Measurements from ENCODE around the gene LCE1E. TPM values are rescaled to one million over a fixed set of nuclear protein-coding genes. Genes with fewer than 3 reads are reported as not detected.

The LCE1E gene
- total RNA-seq, 1 donor: not detected

DNA sequence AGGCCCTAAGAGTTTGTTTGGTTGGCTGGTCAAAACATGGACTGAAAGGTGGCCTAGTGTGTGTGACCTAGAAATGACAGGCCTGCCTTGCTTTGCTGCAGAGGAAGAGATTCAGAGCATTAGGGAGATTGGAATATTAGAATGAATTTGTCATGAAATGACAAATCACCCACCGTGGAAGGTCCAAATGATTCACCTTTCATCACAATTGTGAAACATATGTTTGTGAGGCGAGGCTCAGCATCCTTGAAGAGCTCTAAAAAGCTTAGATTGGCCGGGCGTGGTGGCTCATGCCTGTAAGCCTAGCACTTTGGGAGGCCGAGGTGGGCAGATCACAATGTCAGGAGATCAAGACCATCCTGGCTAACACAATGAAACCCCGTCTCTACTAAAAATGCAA is 31.3 kb downstream of the LCE1E start:
- Histone ChIP-seq H3K4me3 (ENCODE audit: insufficient read depth, low read length) (no peak overlapping the region), H3K36me3 (ENCODE audit: insufficient read depth, low read length) (no peaks in the 10 kb centered on the region), H2AFZ (ENCODE audit: low read length) (no peak overlapping the region), H3K4me1 (ENCODE audit: insufficient read depth, low read length) (no peaks in the 10 kb centered on the region), H3K79me2 (ENCODE audit: insufficient read depth, low read length) (no peaks in the 10 kb centered on the region), H4K20me1 (ENCODE audit: insufficient read depth, low read length) (no peaks in the 10 kb centered on the region), H3K4me2 (ENCODE audit: insufficient read depth, low read length) (no peak overlapping the region), H3K27me3 (ENCODE audit: insufficient read depth, low read length) (no peaks in the 10 kb centered on the region), H3K27ac (ENCODE audit: low read depth, low read length) (no peak overlapping the region), H3K9me3 (ENCODE audit: low read depth, low read length) (no peaks in the 10 kb centered on the region)
- TF ChIP-seq, protein P1, sequence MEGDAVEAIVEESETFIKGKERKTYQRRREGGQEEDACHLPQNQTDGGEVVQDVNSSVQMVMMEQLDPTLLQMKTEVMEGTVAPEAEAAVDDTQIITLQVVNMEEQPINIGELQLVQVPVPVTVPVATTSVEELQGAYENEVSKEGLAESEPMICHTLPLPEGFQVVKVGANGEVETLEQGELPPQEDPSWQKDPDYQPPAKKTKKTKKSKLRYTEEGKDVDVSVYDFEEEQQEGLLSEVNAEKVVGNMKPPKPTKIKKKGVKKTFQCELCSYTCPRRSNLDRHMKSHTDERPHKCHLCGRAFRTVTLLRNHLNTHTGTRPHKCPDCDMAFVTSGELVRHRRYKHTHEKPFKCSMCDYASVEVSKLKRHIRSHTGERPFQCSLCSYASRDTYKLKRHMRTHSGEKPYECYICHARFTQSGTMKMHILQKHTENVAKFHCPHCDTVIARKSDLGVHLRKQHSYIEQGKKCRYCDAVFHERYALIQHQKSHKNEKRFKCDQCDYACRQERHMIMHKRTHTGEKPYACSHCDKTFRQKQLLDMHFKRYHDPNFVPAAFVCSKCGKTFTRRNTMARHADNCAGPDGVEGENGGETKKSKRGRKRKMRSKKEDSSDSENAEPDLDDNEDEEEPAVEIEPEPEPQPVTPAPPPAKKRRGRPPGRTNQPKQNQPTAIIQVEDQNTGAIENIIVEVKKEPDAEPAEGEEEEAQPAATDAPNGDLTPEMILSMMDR (IDR thresholded peaks at IDR 0.05; ENCODE audit: extremely low read depth, low read depth, low read length): no peak
- no peak for DNase-seq (ENCODE audit: insufficient read length, low spot score, missing footprints)

DNA sequence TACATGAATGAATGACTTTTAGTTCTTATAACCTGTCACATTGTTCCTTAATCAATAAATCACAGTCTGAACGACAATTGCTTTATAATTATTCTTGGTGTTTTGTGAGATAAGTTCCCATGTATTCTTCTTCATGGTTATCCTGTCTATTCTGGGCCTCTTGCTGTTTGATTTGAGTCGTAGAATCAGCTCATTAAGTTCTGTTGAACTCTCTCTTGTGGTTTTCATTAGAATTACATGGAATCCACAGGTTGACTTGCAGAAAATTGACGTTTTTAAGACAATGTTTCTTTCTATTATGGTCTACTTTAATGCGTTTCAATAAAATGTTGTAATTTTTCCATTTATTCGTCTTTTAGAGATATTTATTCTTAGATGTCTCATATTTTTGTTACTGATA is 37.2 kb downstream of the LCE1E start:
- Histone ChIP-seq H3K27me3 (ENCODE audit: insufficient read depth, low read length) (no peaks in the 10 kb centered on the region), H3K4me2 (ENCODE audit: insufficient read depth, low read length) (no peak overlapping the region), H3K4me3 (ENCODE audit: insufficient read depth, low read length) (no peak overlapping the region), H3K4me1 (ENCODE audit: insufficient read depth, low read length) (no peaks in the 10 kb centered on the region), H3K79me2 (ENCODE audit: insufficient read depth, low read length) (no peaks in the 10 kb centered on the region), H2AFZ (ENCODE audit: low read length) (no peak overlapping the region), H3K27ac (ENCODE audit: low read depth, low read length) (no peak overlapping the region), H3K36me3 (ENCODE audit: insufficient read depth, low read length) (no peaks in the 10 kb centered on the region), H3K9me3 (ENCODE audit: low read depth, low read length) (no peaks in the 10 kb centered on the region), H4K20me1 (ENCODE audit: insufficient read depth, low read length) (no peaks in the 10 kb centered on the region)
- TF ChIP-seq, protein P1 (IDR thresholded peaks at IDR 0.05; ENCODE audit: extremely low read depth, low read depth, low read length): no peak
- DNase-seq (ENCODE audit: insufficient read length, low spot score, missing footprints): no peak

DNA sequence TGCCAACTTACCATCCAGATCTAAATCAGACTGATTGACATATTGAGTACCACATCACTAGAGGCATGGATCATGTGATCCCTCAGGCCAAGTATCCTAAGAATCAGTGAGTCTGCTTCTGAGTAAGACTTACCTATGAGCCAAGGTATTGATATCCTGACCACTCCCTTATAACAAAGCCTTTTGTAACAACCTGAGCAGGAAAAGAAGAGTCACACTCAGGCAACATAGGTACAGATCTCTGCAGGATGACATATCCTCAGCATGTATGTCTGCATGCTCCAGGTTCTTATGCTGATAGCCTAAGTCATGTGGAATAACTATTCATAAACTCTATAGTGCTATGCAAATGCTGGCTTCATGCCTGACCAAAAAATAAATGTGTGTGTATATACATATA is 38.9 kb downstream of the LCE1E start:
- DNase-seq (ENCODE audit: insufficient read length, low spot score, missing footprints): no peak
- H3K4me2 ChIP-seq (ENCODE audit: insufficient read depth, low read length): no peak overlapping the region

DNA sequence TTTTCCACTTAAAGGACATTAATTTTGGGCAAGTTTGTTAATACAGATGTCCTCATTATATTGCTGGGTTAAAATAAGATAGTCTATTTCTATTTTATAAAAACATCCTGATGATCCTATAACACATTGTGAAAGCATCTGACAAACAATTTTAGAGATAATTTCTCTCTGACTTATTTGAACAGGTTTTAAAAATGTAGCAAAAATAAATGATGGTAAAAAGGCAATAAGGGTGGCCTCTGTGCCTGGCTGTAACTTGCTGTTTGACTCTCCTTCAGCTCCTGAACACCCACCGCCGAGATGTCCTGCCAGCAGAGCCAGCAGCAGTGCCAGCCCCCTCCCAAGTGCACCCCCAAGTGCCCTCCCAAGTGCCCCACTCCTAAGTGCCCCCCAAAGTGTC is 41.1 kb downstream of the LCE1E start, which contains the start of gene LCE1A:
LCE1A (plus strand) TSS at position 301 of the 400 bp plus-strand sequence; CDS start at position 301, 0 bp downstream.
- Histone ChIP-seq H3K27me3 (ENCODE audit: insufficient read depth, low read length) (no peaks in the 10 kb centered on the region), H4K20me1 (ENCODE audit: insufficient read depth, low read length) (no peaks in the 10 kb centered on the region), H3K36me3 (ENCODE audit: insufficient read depth, low read length) (no peaks in the 10 kb centered on the region), H3K79me2 (ENCODE audit: insufficient read depth, low read length) (no peaks in the 10 kb centered on the region), H3K4me1 (ENCODE audit: insufficient read depth, low read length) (no peaks in the 10 kb centered on the region), H3K4me2 (ENCODE audit: insufficient read depth, low read length) (no peak within 1 kb of the TSS), H3K27ac (ENCODE audit: low read depth, low read length) (no peak within 1 kb of the TSS), H2AFZ (ENCODE audit: low read length) (no peak within 1 kb of the TSS), H3K4me3 (ENCODE audit: insufficient read depth, low read length) (no peak within 1 kb of the TSS), H3K9me3 (ENCODE audit: low read depth, low read length) (no peaks in the 10 kb centered on the region)
- TF ChIP-seq, protein P1 (IDR thresholded peaks at IDR 0.05; ENCODE audit: extremely low read depth, low read depth, low read length): no peak
- no peak for DNase-seq (ENCODE audit: insufficient read length, low spot score, missing footprints)

More for the DNA sequence above, 38.9 kb downstream of the LCE1E start:
- Histone ChIP-seq H3K9me3 (ENCODE audit: low read depth, low read length) (no peaks in the 10 kb centered on the region), H4K20me1 (ENCODE audit: insufficient read depth, low read length) (no peaks in the 10 kb centered on the region), H2AFZ (ENCODE audit: low read length) (no peak overlapping the region), H3K79me2 (ENCODE audit: insufficient read depth, low read length) (no peaks in the 10 kb centered on the region), H3K27me3 (ENCODE audit: insufficient read depth, low read length) (no peaks in the 10 kb centered on the region), H3K27ac (ENCODE audit: low read depth, low read length) (no peak overlapping the region), H3K4me3 (ENCODE audit: insufficient read depth, low read length) (no peak overlapping the region), H3K4me1 (ENCODE audit: insufficient read depth, low read length) (no peaks in the 10 kb centered on the region), H3K36me3 (ENCODE audit: insufficient read depth, low read length) (no peaks in the 10 kb centered on the region)
- TF ChIP-seq, protein P1 (IDR thresholded peaks at IDR 0.05; ENCODE audit: extremely low read depth, low read depth, low read length): no peak

Data from osteoblast (primary cell).